C4-2B (cell line): Measurements from ENCODE around the gene IGSF11.

Experiments
- ZFX ChIP-seq: fragments of 450-650 bp; IDR thresholded peaks from 2 replicates; pipeline ENCODE4 v1.6.1; 2017
- TF ChIP-seq, protein P1 (sequence below): fragments of 450-650 bp; conservative IDR thresholded peaks from 2 replicates; pipeline ENCODE4 v1.5.1; 2017; ENCODE audit warnings: mild to moderate bottlenecking

DNA sequence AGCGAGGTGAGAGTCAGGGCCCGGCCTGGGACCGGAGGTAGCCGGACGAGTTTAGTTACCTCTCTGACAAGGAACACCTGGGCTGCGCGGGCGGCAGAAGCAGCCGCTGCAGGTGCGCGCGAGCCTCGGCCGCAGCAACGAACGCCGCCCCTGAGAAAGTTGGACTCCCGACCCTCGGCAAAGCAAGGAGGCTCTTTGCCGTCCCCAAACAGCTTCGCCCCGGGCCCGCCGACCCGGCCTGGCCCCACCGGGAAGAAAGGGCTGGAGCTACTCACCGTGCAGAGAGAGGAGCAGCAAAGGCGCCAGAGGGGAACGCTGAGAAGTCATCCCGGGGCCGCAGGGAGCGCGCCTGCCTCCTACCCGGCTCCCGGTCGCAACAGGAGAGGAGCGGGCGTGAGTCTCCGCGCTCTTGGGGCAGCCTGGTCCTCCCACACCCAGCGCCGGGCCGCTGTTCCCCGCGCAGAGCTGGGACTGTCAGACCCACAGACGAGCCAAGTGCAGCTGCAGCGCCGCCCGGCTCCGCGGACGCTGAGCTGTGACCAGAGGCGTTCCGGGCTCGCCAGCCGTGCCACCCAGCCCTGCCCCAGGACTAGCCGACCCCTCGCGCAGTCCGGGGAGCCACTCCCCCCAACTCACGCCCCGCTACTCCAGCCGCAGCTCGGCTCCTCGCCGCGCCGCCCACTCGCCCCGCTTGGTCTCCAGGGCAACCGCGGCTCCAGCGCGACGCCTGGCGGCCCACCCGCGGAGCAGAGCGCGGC, at the start of gene IGSF11:
- TF ChIP-seq, protein P1, sequence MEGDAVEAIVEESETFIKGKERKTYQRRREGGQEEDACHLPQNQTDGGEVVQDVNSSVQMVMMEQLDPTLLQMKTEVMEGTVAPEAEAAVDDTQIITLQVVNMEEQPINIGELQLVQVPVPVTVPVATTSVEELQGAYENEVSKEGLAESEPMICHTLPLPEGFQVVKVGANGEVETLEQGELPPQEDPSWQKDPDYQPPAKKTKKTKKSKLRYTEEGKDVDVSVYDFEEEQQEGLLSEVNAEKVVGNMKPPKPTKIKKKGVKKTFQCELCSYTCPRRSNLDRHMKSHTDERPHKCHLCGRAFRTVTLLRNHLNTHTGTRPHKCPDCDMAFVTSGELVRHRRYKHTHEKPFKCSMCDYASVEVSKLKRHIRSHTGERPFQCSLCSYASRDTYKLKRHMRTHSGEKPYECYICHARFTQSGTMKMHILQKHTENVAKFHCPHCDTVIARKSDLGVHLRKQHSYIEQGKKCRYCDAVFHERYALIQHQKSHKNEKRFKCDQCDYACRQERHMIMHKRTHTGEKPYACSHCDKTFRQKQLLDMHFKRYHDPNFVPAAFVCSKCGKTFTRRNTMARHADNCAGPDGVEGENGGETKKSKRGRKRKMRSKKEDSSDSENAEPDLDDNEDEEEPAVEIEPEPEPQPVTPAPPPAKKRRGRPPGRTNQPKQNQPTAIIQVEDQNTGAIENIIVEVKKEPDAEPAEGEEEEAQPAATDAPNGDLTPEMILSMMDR, result peak; percentile 95
- TF ChIP-seq ZFX, result no peak
